KMS-11 (cell line): Measurements from ENCODE around the gene GNPNAT1.

ENCODE experiments used
- H2AFZ ChIP-seq: fragments of 200-600 bp; sonication (generic); 2 replicates; pipeline ENCODE4 v1.6.1; 2016; ENCODE audit warnings: antibody characterized with exemption, mixed run types, low read depth
- H3K27ac ChIP-seq: fragments of 200-600 bp; sonication (generic); 2 replicates; pipeline ENCODE4 v1.6.1; 2016; ENCODE audit warnings: mild to moderate bottlenecking, mixed run types
- H3K27me3 ChIP-seq: fragments of 200-600 bp; sonication (generic); 2 replicates; pipeline ENCODE4 v1.6.1; 2017; ENCODE audit warnings: mild to moderate bottlenecking, low read depth, mixed run types, moderate library complexity; ENCODE audit not compliant: insufficient read depth
- H3K36me3 ChIP-seq: fragments of 200-600 bp; sonication (generic); 2 replicates; pipeline ENCODE4 v1.6.1; 2017; ENCODE audit warnings: mild to moderate bottlenecking, mixed run types; ENCODE audit not compliant: insufficient read depth
- H3K4me1 ChIP-seq: fragments of 200-600 bp; sonication (generic); 2 replicates; pipeline ENCODE4 v1.6.1; 2016; ENCODE audit warnings: mild to moderate bottlenecking, low read depth, mixed run types; ENCODE audit not compliant: poor library complexity, severe bottlenecking
- H3K4me2 ChIP-seq: fragments of 200-600 bp; sonication (generic); 2 replicates; pipeline ENCODE4 v1.7.0; 2016; ENCODE audit warnings: mild to moderate bottlenecking, mixed run types
- H3K4me3 ChIP-seq: fragments of 200-600 bp; sonication (generic); IDR thresholded peaks from 2 replicates; pipeline ENCODE4 v1.6.1; 2017; ENCODE audit warnings: low read depth, low read length, mixed read lengths; ENCODE audit not compliant: insufficient read depth
- H3K79me2 ChIP-seq: fragments of 200-600 bp; sonication (generic); 2 replicates; pipeline ENCODE4 v1.6.1; 2016; ENCODE audit warnings: low read depth, mixed run types; ENCODE audit not compliant: insufficient read depth
- H3K9ac ChIP-seq: fragments of 200-600 bp; sonication (generic); 2 replicates; pipeline ENCODE4 v1.6.1; 2016; ENCODE audit warnings: mild to moderate bottlenecking, mixed run types
- H4K20me1 ChIP-seq: fragments of 200-600 bp; sonication (generic); 2 replicates; pipeline ENCODE4 v1.6.1; 2016; ENCODE audit warnings: mild to moderate bottlenecking, mixed run types; ENCODE audit not compliant: insufficient read depth
- TF ChIP-seq, protein P1 (sequence below): fragments of 200-600 bp; sonication (generic); conservative IDR thresholded peaks from 2 replicates; pipeline ENCODE4 v1.6.1; 2017; ENCODE audit warnings: low read depth, mild to moderate bottlenecking, antibody characterized with exemption, low read length, moderate library complexity, mixed read lengths

GNPNAT1 gene

GRCh38 chr14:52790011-52790755, 1.2 kb downstream of the GNPNAT1 start:
- TF ChIP-seq, protein P1, sequence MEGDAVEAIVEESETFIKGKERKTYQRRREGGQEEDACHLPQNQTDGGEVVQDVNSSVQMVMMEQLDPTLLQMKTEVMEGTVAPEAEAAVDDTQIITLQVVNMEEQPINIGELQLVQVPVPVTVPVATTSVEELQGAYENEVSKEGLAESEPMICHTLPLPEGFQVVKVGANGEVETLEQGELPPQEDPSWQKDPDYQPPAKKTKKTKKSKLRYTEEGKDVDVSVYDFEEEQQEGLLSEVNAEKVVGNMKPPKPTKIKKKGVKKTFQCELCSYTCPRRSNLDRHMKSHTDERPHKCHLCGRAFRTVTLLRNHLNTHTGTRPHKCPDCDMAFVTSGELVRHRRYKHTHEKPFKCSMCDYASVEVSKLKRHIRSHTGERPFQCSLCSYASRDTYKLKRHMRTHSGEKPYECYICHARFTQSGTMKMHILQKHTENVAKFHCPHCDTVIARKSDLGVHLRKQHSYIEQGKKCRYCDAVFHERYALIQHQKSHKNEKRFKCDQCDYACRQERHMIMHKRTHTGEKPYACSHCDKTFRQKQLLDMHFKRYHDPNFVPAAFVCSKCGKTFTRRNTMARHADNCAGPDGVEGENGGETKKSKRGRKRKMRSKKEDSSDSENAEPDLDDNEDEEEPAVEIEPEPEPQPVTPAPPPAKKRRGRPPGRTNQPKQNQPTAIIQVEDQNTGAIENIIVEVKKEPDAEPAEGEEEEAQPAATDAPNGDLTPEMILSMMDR = no peak
- Histone ChIP-seq H3K79me2 (peaks cover 30% of the 10 kb centered on the region), H3K9ac (peak overlapping the region; percentile 72), H3K4me3 (no peak overlapping the region), H4K20me1 (no peaks in the 10 kb centered on the region), H3K36me3 (no peaks in the 10 kb centered on the region), H3K27ac (peak overlapping the region; percentile 56; the same call in 1 of the 2 replicates), H3K4me1 (peaks cover 27% of the 10 kb centered on the region), H3K4me2 (peak overlapping the region; percentile 80), H2AFZ (no peak overlapping the region), H3K27me3 (no peaks in the 10 kb centered on the region)

DNA sequence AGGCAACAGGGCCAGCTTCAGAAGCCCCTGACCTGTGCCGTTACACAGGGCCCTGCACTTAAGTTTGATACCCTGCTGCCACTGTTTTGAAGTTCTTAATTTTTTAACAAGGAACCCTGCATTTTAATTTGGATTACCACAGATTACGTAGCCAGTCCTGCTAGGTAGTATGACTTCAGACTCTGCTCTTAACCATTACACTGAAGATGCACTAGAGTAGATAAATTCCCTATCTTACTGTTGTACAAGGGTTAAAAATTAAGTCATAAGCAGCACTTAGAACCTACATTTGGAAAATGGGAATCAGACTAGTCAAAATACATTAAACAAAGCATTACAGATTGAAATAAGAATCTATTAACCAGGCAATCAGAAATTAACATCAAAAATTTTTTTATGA, 2.3 kb downstream of the GNPNAT1 start:
- peaks cover 27% of the 10 kb centered on the region for H3K4me1 ChIP-seq
- no peaks in the 10 kb centered on the region for H3K36me3 ChIP-seq
- no peak overlapping the region for H3K4me3 ChIP-seq
- TF ChIP-seq, protein P1 = no peak
- no peak overlapping the region for H2AFZ ChIP-seq
- H3K4me2 ChIP-seq = peak overlapping the region; percentile 21; the same call in 1 of the 2 replicates
- peaks cover 30% of the 10 kb centered on the region for H3K79me2 ChIP-seq
- no peak overlapping the region for H3K9ac ChIP-seq
- H3K27ac ChIP-seq = no peak overlapping the region
- H4K20me1 ChIP-seq = no peaks in the 10 kb centered on the region
- H3K27me3 ChIP-seq = no peaks in the 10 kb centered on the region

DNA sequence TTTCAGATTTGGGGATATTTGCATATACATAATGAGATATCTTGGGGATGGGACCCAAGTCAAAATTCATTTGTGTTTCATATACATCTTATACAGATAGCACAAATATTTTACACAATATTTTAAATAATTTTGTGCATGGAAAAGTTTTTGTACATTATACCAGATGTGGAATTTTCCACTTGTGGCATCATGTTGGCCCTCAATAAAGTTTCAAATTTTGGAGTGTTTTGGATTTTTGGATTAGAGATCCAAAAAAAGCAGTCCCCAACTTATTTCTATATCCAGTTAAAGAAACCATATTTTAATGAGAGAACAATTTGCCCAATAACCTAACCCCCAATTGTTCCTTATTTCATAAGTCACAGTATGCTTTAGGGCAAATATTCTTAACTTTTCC, 4.5 kb downstream of the GNPNAT1 start:
- H3K9ac ChIP-seq = no peak overlapping the region
- no peaks in the 10 kb centered on the region for H3K27me3 ChIP-seq
- no peaks in the 10 kb centered on the region for H3K36me3 ChIP-seq
- no peak overlapping the region for H2AFZ ChIP-seq
- H3K27ac ChIP-seq = no peak overlapping the region
- TF ChIP-seq, protein P1 = no peak
- no peak overlapping the region for H3K4me2 ChIP-seq
- no peaks in the 10 kb centered on the region for H4K20me1 ChIP-seq
- no peak overlapping the region for H3K4me3 ChIP-seq
- peaks cover 30% of the 10 kb centered on the region for H3K79me2 ChIP-seq
- H3K4me1 ChIP-seq = peaks cover 23% of the 10 kb centered on the region

GRCh38 chr14:52783206-52783605, 8.2 kb downstream of the GNPNAT1 start:
- TF ChIP-seq, protein P1 = no peak
- H3K27ac ChIP-seq = no peak overlapping the region
- H2AFZ ChIP-seq = no peak overlapping the region
- no peaks in the 10 kb centered on the region for H4K20me1 ChIP-seq
- H3K4me1 ChIP-seq = peaks cover 13% of the 10 kb centered on the region
- H3K27me3 ChIP-seq = no peaks in the 10 kb centered on the region
- no peaks in the 10 kb centered on the region for H3K36me3 ChIP-seq
- H3K4me3 ChIP-seq = no peak overlapping the region
- H3K79me2 ChIP-seq = peaks cover 2% of the 10 kb centered on the region; the same call in 1 of the 2 replicates
- H3K9ac ChIP-seq = no peak overlapping the region
- no peak overlapping the region for H3K4me2 ChIP-seq
